IPS DF 19.7 (cell line): ENCODE measurements around the gene ALDOC.

Source experiments
- DNase-seq: peaks from one replicate; pipeline ENCODE4 v3.0.0-alpha.2; 2013; ENCODE audit warnings: low read depth, low spot score

Gene ALDOC

DNA sequence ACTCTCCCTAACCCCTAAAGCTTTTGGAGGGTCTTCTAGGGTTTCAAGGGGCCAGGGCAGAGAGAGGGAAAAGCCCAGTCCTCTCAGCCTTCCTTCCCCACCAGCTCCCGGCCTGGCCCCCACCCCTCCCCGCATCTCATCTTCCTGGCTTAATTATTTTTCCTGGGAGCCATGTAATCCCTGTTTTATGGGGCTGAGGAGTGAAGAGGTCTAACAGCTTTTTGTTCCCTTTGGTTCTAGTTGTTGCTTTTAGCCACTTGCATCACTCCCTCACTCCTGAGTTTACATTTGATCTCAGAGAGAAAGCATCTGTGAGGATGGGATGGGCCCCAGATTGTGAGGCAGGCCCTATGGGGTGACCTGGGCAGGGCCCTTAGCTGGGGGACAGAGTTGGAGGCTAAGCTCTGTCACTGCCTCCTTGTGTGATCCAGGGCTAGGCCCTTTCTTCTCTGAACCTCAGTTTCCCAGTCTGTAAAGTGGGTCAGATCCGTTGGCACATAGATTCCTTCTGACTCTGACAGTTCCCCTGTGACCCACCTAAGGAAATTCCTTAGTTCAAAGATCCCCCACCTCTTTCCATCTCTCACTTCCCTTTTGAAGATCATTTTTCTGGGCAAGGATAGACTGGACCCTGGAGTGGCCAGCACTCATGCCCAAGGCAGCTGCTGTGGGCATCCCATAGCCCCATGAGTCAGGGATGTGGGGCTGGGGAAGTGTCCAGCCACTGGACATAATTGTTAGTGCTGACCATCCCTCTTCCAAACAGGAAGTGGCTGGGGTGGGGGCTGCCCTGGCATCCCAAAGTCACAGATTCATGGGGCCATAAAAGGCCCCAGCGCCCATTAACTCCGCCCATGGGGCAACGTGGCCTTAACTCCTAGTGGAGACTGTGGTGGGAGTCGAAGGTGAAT, 44.4 kb downstream of the ALDOC start:
- DNase-seq, result no peak

DNA sequence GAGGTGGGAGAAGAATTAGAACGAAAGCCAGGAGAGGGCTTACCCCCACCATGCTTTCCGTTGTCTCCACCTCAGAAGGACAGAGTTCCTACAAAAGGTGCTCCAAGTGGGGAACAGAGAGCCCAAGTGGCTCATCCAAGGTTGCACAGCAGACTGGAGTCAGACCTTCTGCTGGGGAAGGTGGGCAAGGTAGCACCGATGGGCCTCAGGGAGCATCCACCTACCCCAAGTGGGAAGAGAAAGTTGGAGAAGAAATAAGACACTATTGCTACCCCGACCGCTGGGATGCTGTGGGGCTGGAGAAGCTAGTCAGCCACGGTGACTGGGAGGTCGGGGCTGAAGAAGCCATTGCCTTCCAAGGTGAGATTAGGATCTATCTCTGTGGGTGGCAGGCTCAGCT, 45.8 kb downstream of the ALDOC start:
- DNase-seq, result no peak

GRCh38 chr17:28530250-28530649, 46.4 kb downstream of the ALDOC start:
- DNase-seq, result no peak

GRCh38 chr17:28529013-28529400, 47.7 kb downstream of the ALDOC start:
- DNase-seq, result no peak

GRCh38 chr17:28528327-28529012, 48.2 kb downstream of the ALDOC start:
- no peak for DNase-seq

- DNase-seq, result no peak
Measured at GRCh38 chr17:28527859-28528258, 48.8 kb downstream of the ALDOC start.

DNA sequence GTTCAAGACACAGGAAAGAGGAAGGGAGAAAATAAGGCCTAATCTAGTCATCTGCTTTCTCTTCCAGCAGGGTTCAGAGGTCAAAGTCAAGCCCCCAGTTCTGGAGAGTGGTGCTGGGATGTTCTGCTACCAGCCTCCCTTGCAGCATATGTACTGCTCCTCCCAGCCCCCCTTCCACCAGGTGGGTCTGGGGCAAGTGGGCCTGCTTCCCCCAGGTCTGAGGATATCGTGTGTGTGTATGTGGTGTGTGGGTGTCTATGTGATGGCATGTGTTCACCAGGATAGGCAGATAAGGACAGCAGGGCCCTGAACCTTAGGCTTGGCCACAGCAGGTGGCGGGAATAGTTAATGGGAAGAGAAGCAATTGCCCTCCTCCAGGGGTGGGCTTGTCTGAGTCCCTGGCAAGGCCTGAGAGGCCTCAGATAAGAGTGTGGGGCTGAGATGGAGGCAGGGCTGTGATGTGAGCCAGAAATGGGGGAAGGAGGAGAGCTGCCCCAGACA, 49.5 kb downstream of the ALDOC start:
- no peak for DNase-seq

GRCh38 chr17:28526381-28526780, 50.3 kb downstream of the ALDOC start:
- no peak for DNase-seq

- DNase-seq, result no peak
Measured at GRCh38 chr17:28524476-28525424, 51.9 kb downstream of the ALDOC start.

DNA sequence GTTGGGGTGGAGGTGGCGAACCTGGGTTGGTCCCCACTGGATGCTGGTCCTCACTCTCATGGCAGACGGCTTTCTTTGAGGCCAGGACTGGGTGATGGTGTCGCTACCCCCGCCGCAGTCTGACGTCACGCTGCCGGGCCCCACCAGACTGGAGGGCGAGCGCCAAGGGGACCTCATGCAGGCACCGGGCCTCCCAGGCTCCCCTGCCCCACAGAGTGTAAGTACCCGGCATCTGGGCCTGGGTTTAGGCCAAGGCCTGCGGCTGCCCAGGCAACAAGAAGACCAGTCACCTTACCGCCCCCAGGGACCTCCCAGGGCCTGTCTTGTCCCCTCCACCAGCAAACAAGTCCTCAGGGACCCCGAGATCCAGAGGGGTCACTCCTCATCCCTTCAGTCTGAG, 52.8 kb downstream of the ALDOC start:
- DNase-seq, result no peak

GRCh38 chr17:28523186-28523585, 53.5 kb downstream of the ALDOC start:
- DNase-seq, result no peak
